H1 (cell line): ENCODE data around the gene RAB11B. TPM values are rescaled to one million over a fixed set of nuclear protein-coding genes. Genes with fewer than 3 reads are reported as not detected.

ENCODE experiments used
- CTCF ChIA-PET: fragments of 300-600 bp; sonication (Branson Sonifier 250); formaldehyde crosslinking; loops from one replicate; lab custom pipeline; 2021; ENCODE audit not compliant: partially characterized antibody; lab: Charles Lee
- POLR2A ChIA-PET: fragments of 300-600 bp; sonication (Branson Sonifier 250); formaldehyde crosslinking; loops from one replicate; lab custom pipeline; 2021; ENCODE audit warnings: inconsistent platforms; ENCODE audit not compliant: partially characterized antibody; lab: Charles Lee
- DNase-seq, 2 experiments: peaks; one replicate each; pipeline versions ENCODE4 v3.0.0 to v3.0.0-alpha.2; 2010 to 2022; ENCODE audit warnings: low spot score in 2 of 2, low read depth in 1 of 2, mixed read lengths in 1 of 2
- FAIRE-seq: peaks from 2 replicates; lab custom pipeline; 2011; peaks lifted over from hg19 to GRCh38; lab: Jason Lieb, UNC
- H2AFZ ChIP-seq: 2 replicates; pipeline ENCODE4 v1.8.1; 2012; ENCODE audit warnings: low read length, inconsistent platforms
- H2AK5ac ChIP-seq: 2 replicates; pipeline ENCODE4 v1.6.1; 2013; ENCODE audit warnings: low read depth, low read length
- H2BK120ac ChIP-seq: replicated peaks from 2 replicates; pipeline ENCODE3; 2013; ENCODE audit warnings: low read depth, low read length, inconsistent platforms
- H2BK12ac ChIP-seq: 2 replicates; pipeline ENCODE4 v1.6.1; 2013; ENCODE audit warnings: low read depth, low read length
- H2BK15ac ChIP-seq: 2 replicates; pipeline ENCODE4 v1.6.1; 2013; ENCODE audit warnings: low read length
- H2BK20ac ChIP-seq: 2 replicates; pipeline ENCODE4 v1.6.1; 2013; ENCODE audit warnings: low read length
- H2BK5ac ChIP-seq: 2 replicates; pipeline ENCODE4 v1.6.1; 2013; ENCODE audit warnings: low read depth, low read length
- H3K14ac ChIP-seq: 2 replicates; pipeline ENCODE4 v1.6.1; 2013; ENCODE audit warnings: inconsistent platforms; ENCODE audit not compliant: insufficient read length
- H3K18ac ChIP-seq: 2 replicates; pipeline ENCODE4 v1.6.1; 2013; ENCODE audit warnings: low read length; ENCODE audit errors: extremely low read depth
- H3K23ac ChIP-seq: 2 replicates; pipeline ENCODE4 v1.6.1; 2013; ENCODE audit warnings: inconsistent platforms; ENCODE audit not compliant: insufficient read length
- H3K23me2 ChIP-seq: 2 replicates; pipeline ENCODE4 v1.6.1; 2013; ENCODE audit warnings: low read depth, low read length
- H3K27ac ChIP-seq: 2 replicates; pipeline ENCODE4 v1.6.1; 2011; ENCODE audit warnings: low read depth, low read length, inconsistent platforms
- H3K27me3 ChIP-seq, 4 experiments: replicated peaks in 1 of 4; 1 replicate in 1 of 4; 2 replicates in 3 of 4; pipeline versions ENCODE4 v1.6.1 to v1.8.1; 2011 to 2013; ENCODE audit warnings: low read length in 3 of 4, mild to moderate bottlenecking in 3 of 4, inconsistent platforms in 2 of 4, mixed read lengths in 2 of 4, moderate library complexity in 1 of 4; ENCODE audit not compliant: control insufficient read depth in 3 of 4, insufficient read depth in 3 of 4; ENCODE audit errors: extremely low read depth in 1 of 4
- H3K36me3 ChIP-seq, 4 experiments: 2 replicates each; pipeline versions ENCODE4 v1.6.1 to v1.8.1; 2011 to 2013; ENCODE audit warnings: mild to moderate bottlenecking in 4 of 4, low read length in 3 of 4, moderate library complexity in 2 of 4, control low read depth in 1 of 4, inconsistent platforms in 1 of 4; ENCODE audit not compliant: insufficient read depth in 4 of 4, control insufficient read depth in 2 of 4
- H3K4ac ChIP-seq: replicated peaks from 2 replicates; pipeline ENCODE3; 2013; ENCODE audit warnings: low read length, low read depth, mixed read lengths, inconsistent platforms; ENCODE audit not compliant: insufficient read length
- H3K4me1 ChIP-seq, 4 experiments: replicated peaks in 1 of 4; 1 replicate in 1 of 4; 2 replicates in 3 of 4; pipeline versions ENCODE4 v1.6.1 to v1.8.1; 2011 to 2013; ENCODE audit warnings: low read length in 3 of 4, inconsistent platforms in 2 of 4, mixed read lengths in 1 of 4; ENCODE audit not compliant: insufficient read depth in 4 of 4, control insufficient read depth in 3 of 4
- H3K4me2 ChIP-seq, 2 experiments: 2 replicates each; pipeline versions ENCODE4 v1.6.1 to v1.8.1; 2011 to 2013; ENCODE audit warnings: low read depth in 2 of 2, low read length in 2 of 2, control low read depth in 1 of 2, inconsistent platforms in 1 of 2, mild to moderate bottlenecking in 1 of 2; ENCODE audit not compliant: insufficient read depth in 1 of 2
- H3K4me3 ChIP-seq, 4 experiments: fragments of 200-600, 300-600 bp in 1 of 4; sonication (generic), shearing (Covaris generic), sonication (Bioruptor Twin) in 1 of 4; 2 replicates each; pipeline versions ENCODE4 v1.5.1 to v1.8.1; 2011 to 2016; ENCODE audit warnings: low read length in 4 of 4, low read depth in 3 of 4, control low read depth in 2 of 4, inconsistent platforms in 2 of 4, mild to moderate bottlenecking in 2 of 4, mixed read lengths in 1 of 4, moderate library complexity in 1 of 4; ENCODE audit not compliant: insufficient read depth in 2 of 4; ENCODE audit errors: extremely low read depth in 1 of 4
- H3K56ac ChIP-seq: replicated peaks from 2 replicates; pipeline ENCODE3; 2013; ENCODE audit warnings: low read depth, mild to moderate bottlenecking, mixed read lengths, low read length, inconsistent platforms; ENCODE audit not compliant: insufficient read length
- H3K79me1 ChIP-seq: 2 replicates; pipeline ENCODE4 v1.6.1; 2013; ENCODE audit warnings: low read depth, low read length, control low read depth
- H3K79me2 ChIP-seq, 2 experiments: 2 replicates each; pipeline versions ENCODE4 v1.6.1 to v1.8.1; 2012 to 2013; ENCODE audit warnings: low read length in 2 of 2, mild to moderate bottlenecking in 2 of 2, inconsistent platforms in 1 of 2; ENCODE audit not compliant: insufficient read depth in 2 of 2, control insufficient read depth in 1 of 2
- H3K9ac ChIP-seq, 4 experiments: replicated peaks in 1 of 4; 1 replicate in 1 of 4; 2 replicates in 3 of 4; pipeline versions ENCODE4 v1.6.1 to v1.8.1; 2011 to 2013; ENCODE audit warnings: low read depth in 3 of 4, low read length in 3 of 4, control low read depth in 2 of 4, mild to moderate bottlenecking in 2 of 4, moderate library complexity in 2 of 4, inconsistent platforms in 1 of 4; ENCODE audit errors: extremely low read depth in 1 of 4
- H3K9me3 ChIP-seq, 2 experiments: 2 replicates each; pipeline versions ENCODE4 v1.6.1 to v1.8.1; 2012 to 2013; ENCODE audit warnings: mild to moderate bottlenecking in 2 of 2, moderate library complexity in 2 of 2, control low read depth in 1 of 2, inconsistent platforms in 1 of 2, low read depth in 1 of 2, low read length in 1 of 2, mixed read lengths in 1 of 2; ENCODE audit not compliant: insufficient read depth in 2 of 2
- H4K20me1 ChIP-seq, 2 experiments: replicated peaks in 1 of 2; 2 replicates each; pipeline versions ENCODE3 to v1.8.1; 2011 to 2013; ENCODE audit warnings: inconsistent platforms in 2 of 2, low read length in 2 of 2, mild to moderate bottlenecking in 1 of 2; ENCODE audit not compliant: insufficient read depth in 2 of 2, control insufficient read depth in 1 of 2
- H4K5ac ChIP-seq: 2 replicates; pipeline ENCODE4 v1.6.1; 2013; ENCODE audit warnings: low read length, low read depth, mixed read lengths, inconsistent platforms; ENCODE audit not compliant: insufficient read length
- H4K8ac ChIP-seq: 2 replicates; pipeline ENCODE4 v1.8.0; 2013; ENCODE audit warnings: mild to moderate bottlenecking, moderate library complexity, low read length, inconsistent platforms; ENCODE audit not compliant: insufficient read depth; ENCODE audit errors: extremely low read depth
- H4K91ac ChIP-seq: replicated peaks from 2 replicates; pipeline ENCODE3; 2013; ENCODE audit warnings: low read length, mixed read lengths, inconsistent platforms; ENCODE audit not compliant: insufficient read length
- WGBS, 2 experiments: shearing (Covaris generic) in 1 of 2; methylation state at CpG; one replicate each; pipeline versions ENCODE4 v1.1.6 to v1.1.7; 2013 to 2015; ENCODE audit warnings: low lambda C conversion rate in 2 of 2, mixed read lengths in 2 of 2, inconsistent platforms in 1 of 2, low coverage in 1 of 2, missing lambda C conversion rate in 1 of 2; ENCODE audit not compliant: insufficient replicate concordance in 2 of 2, insufficient coverage in 1 of 2, insufficient read length in 1 of 2; ENCODE audit errors: extremely low coverage in 1 of 2, missing lambda C conversion rate in 1 of 2; 5-methylcytosine and 5-hydroxymethylcytosine counted together
- polyA plus RNA-seq, 7 experiments: library from polyadenylated mRNA; depleted of rRNA in 3 of 7; stranded (reverse) in 5 of 7; unstranded in 2 of 7; fragments of >200 nt in 5 of 7; fragments of 200-250 nt in 2 of 7; gene quantifications; 1 replicate in 5 of 7; 2 replicates in 1 of 7; 4 replicates in 1 of 7; pipeline versions ENCODE4 v1.2.1 to v1.2.3, GENCODE V29; 2011 to 2013; ENCODE audit warnings: missing spikeins in 2 of 7, mixed read lengths in 2 of 7
- total RNA-seq: library from RNA; stranded (reverse); fragmentation: NEBNext Ultra II Directional; extraction: Animal tissue kit (Norgen Biotek cat#: 25700); gene quantifications from 2 replicates; pipeline ENCODE4 v1.2.1, GENCODE V29; 2021

RAB11B gene
- total and polyA plus RNA-seq, 2 of the 8 experiments (the other 6 are each of a cell fraction or from before 2014, with no cell fraction given): 50.2 to 85.8 TPM

GRCh38 chr19:8360196-8360595, 30.0 kb upstream of the RAB11B start:
- DNase-seq: no peak
- Histone ChIP-seq H3K14ac (no peak overlapping the region), H3K56ac (no peak overlapping the region), H2AK5ac (no peak overlapping the region), H3K27ac (no peak overlapping the region), H3K9me3 (no peaks in the 10 kb centered on the region), H3K4me3 (no peak overlapping the region), H3K79me1 (no peaks in the 10 kb centered on the region), H4K91ac (no peak overlapping the region), H2BK12ac (no peak overlapping the region), H3K27me3 (peaks cover 0 to 15% (median 9%) of the 10 kb centered on the region in 4 experiments; a peak in 5 of 7 replicates), H4K20me1 (no peaks in the 10 kb centered on the region), H2BK20ac (no peak overlapping the region), H2AFZ (no peak overlapping the region), H3K4me2 (no peak overlapping the region), H3K23ac (no peak overlapping the region), H3K79me2 (no peaks in the 10 kb centered on the region), H3K4ac (no peak overlapping the region), H3K9ac (no peak overlapping the region), H2BK5ac (no peak overlapping the region), H2BK15ac (no peak overlapping the region), H3K18ac (no peak overlapping the region), H4K5ac (no peak overlapping the region), H2BK120ac (no peak overlapping the region), H3K36me3 (no peaks in the 10 kb centered on the region), H3K23me2 (peaks cover 16% of the 10 kb centered on the region; the same call in 1 of the 2 replicates), H3K4me1 (peaks cover 0 to 9% (median 2%) of the 10 kb centered on the region in 4 experiments; a peak in 3 of 7 replicates), H4K8ac (no peak overlapping the region)
- CTCF ChIA-PET: interaction anchor here (0.7 kb wide), 1 partner anchor 287 kb away, joined by 3 read pairs; no protein-coding TSS in a partner anchor
- no peak for FAIRE-seq
- POLR2A ChIA-PET: interaction anchor here (0.6 kb wide), 1 partner anchor 96 kb away, joined by 3 read pairs; no protein-coding TSS in a partner anchor
- WGBS, 2 experiments: 88% methylated on average over 8 of the region's 8 CpGs; no CpG with 5 or more reads in 1 of the 2 experiments
